Astrocyte of the spinal cord (primary cell): ENCODE measurements around the gene CACYBP.

Source experiments
- DNase-seq: peaks from one replicate; pipeline ENCODE4 v3.0.0; 2011; ENCODE audit warnings: low read depth, low spot score
- H3K4me3 ChIP-seq: 2 replicates; pipeline ENCODE4 v1.5.1; 2011; ENCODE audit warnings: low read depth, mild to moderate bottlenecking, low read length, moderate library complexity
- in situ Hi-C: cut with HindIII; loops from 2 replicates; pipeline ENCODE4 v1.10.0; 2017; ENCODE audit warnings: low sequenced_read_pairs
- TF ChIP-seq, protein P1 (sequence below): IDR thresholded peaks from 2 replicates; pipeline ENCODE4 v1.5.1; 2012; ENCODE audit warnings: low read depth, mild to moderate bottlenecking, low read length, inconsistent platforms

Gene CACYBP

DNA sequence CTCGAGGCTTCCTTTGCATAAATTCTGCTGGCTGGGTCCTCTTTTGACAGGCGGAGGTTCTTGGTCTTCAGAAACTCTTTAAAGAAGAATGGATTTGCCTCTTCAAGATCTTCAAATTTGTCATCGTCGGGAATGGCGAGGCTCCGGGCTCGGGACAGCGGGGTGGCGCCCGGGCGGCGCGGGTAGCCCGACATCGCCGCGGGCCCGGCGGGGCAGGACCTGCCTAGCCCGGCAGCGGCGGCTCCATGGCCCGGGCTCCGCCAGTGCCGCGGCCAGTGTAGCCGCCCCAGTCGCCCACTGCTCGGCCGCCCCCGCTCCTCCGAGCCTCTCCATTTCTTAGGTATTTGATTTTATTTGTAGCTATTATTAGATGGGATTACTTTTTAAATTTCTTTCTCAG lies 45.8 kb downstream of the CACYBP start:
- TF ChIP-seq, protein P1, sequence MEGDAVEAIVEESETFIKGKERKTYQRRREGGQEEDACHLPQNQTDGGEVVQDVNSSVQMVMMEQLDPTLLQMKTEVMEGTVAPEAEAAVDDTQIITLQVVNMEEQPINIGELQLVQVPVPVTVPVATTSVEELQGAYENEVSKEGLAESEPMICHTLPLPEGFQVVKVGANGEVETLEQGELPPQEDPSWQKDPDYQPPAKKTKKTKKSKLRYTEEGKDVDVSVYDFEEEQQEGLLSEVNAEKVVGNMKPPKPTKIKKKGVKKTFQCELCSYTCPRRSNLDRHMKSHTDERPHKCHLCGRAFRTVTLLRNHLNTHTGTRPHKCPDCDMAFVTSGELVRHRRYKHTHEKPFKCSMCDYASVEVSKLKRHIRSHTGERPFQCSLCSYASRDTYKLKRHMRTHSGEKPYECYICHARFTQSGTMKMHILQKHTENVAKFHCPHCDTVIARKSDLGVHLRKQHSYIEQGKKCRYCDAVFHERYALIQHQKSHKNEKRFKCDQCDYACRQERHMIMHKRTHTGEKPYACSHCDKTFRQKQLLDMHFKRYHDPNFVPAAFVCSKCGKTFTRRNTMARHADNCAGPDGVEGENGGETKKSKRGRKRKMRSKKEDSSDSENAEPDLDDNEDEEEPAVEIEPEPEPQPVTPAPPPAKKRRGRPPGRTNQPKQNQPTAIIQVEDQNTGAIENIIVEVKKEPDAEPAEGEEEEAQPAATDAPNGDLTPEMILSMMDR = no peak
- in situ Hi-C loops = no loop called here
- no peak for DNase-seq
- H3K4me3 ChIP-seq = no peak overlapping the region

DNA sequence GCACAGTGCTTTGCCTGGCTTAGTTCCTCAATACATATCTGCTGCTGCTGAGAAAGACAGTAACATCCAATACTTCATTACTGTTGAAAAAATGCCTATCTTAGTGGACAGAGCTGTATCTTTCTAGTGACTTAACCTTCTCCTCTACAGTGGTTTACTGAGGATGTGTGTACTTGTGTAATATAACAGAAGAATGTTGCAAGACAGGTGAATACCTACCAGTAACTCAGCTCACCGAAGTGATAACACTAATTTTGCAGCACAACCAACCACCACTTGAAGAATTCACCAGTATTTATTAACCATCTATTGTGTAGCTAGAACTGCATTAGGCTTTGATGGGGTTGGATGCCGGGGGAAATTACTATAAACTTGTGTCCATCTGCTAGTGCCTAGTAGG lies 51.2 kb downstream of the CACYBP start:
- DNase-seq = no peak
- TF ChIP-seq, protein P1 = no peak
- in situ Hi-C loops = no loop called here
- no peak overlapping the region for H3K4me3 ChIP-seq

DNA sequence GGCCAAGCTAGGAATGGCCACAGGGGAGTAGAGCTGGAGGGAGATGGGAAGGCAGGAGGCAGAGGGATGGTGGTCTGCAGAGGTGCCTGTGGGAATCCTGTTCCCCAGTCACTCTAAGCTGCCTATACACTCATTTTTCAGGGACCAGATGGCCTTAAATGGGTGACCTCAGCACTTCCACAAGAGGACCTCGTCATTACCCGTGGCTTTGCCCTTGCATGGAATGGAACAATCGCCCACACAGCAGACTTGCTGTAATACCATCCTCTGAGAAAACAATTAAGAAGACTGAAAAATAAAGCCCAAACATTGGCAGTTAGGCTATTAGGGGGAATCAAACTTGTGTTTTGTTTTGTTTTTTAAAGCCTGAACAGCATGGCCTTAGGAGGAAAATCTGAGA lies 55.0 kb downstream of the CACYBP start:
- in situ Hi-C loops = no loop called here
- DNase-seq = no peak
- TF ChIP-seq, protein P1 = no peak
- no peak overlapping the region for H3K4me3 ChIP-seq
